Measurements from ENCODE around the gene SPATA1. TPM values are rescaled to one million over a fixed set of nuclear protein-coding genes. Genes with fewer than 3 reads are reported as not detected.

SPATA1 gene
- total RNA-seq, 1 donor from 2014 or later, result 1.3 TPM

DNA sequence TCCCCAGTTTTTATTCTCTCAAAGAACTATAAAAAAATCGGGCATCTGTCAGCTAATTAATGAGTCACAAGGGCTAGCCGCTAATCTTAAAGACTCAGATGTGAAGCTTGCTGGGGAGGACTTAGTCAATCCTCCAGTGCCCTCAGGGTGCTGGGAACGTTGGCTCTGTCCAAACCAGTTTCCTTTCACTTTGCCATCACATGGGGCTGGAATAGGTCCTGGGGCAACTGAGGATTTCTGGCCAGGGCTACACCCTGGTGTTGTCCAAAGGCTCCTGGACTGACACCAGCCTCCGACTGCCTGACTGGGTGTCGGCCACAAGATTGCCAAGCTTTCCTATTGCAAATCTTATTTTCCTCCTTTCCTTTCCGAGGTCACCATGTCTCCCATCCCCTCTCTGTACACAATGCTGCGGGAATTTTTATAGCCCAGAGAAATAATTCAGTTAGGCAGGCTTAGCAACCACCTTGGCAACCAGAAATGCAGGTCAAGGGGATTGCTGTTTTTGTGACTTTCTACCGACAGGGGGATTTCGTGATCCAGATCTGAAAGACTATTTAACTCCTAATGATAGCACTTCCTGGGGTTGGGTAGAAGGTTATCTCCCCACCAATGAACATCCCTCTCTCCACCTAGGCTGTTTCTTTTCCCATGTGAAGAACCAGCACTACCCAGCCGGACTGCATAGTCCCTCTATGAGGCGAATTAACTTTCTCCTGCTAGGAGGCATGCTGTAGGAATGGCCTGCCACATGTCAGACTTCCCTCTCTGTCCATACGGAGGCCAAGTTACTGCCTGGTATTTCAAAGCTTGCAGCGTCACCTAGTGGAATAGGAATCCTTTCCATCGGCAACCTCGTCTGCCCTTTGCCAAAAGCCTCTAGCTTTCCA lies 98.0 kb downstream of the SPATA1 start:
- TF ChIP-seq CTCF (IDR thresholded peaks at IDR 0.05; ENCODE audit: partially characterized antibody, unreplicated experiment), result no peak
- Mint-ChIP-seq H3K9me3 (ENCODE audit: unreplicated experiment) (peaks cover 4% of the 10 kb centered on the region), H3K36me3 (ENCODE audit: unreplicated experiment) (peaks cover 34% of the 10 kb centered on the region), H3K4me3 (ENCODE audit: unreplicated experiment) (no peak overlapping the region), H3K27ac (ENCODE audit: unreplicated experiment) (no peak overlapping the region), H3K27me3 (ENCODE audit: unreplicated experiment) (peaks cover 7% of the 10 kb centered on the region), H3K4me1 (ENCODE audit: low read depth, unreplicated experiment) (no peaks in the 10 kb centered on the region)
- no peak for DNase-seq

DNA sequence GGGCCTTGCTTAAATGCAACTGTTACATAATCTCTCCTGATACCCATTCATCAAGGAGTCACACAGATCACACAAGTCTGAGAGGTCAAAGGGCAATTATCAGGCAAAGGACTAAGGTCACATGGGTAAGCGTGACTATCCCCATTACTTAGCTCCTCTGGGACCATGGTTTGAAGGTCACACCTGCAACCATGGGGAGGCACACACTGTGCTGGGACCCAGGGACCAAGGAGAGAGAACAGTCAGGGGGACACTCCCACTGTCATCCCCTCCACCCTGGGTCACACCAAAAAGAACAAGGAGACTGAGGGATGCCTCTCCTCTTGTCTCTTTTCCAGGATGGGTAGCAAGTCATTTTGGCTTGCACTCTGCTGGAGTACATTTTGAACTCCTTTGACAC lies 99.0 kb downstream of the SPATA1 start:
- DNase-seq, result peak; percentile 18
- H3K36me3 Mint-ChIP-seq (ENCODE audit: unreplicated experiment), result peaks cover 34% of the 10 kb centered on the region
- no peak for TF ChIP-seq CTCF (IDR thresholded peaks at IDR 0.05; ENCODE audit: partially characterized antibody, unreplicated experiment)
- peaks cover 4% of the 10 kb centered on the region for H3K9me3 Mint-ChIP-seq (ENCODE audit: unreplicated experiment)
- peaks cover 7% of the 10 kb centered on the region for H3K27me3 Mint-ChIP-seq (ENCODE audit: unreplicated experiment)
- no peaks in the 10 kb centered on the region for H3K4me1 Mint-ChIP-seq (ENCODE audit: low read depth, unreplicated experiment)
- no peak overlapping the region for H3K27ac Mint-ChIP-seq (ENCODE audit: unreplicated experiment)
- H3K4me3 Mint-ChIP-seq (ENCODE audit: unreplicated experiment), result no peak overlapping the region

- no peak for TF ChIP-seq CTCF (IDR thresholded peaks at IDR 0.05; ENCODE audit: partially characterized antibody, unreplicated experiment)
- no peak for DNase-seq
- no peak overlapping the region for H3K4me3 Mint-ChIP-seq (ENCODE audit: unreplicated experiment)
- peaks cover 7% of the 10 kb centered on the region for H3K4me1 Mint-ChIP-seq (ENCODE audit: low read depth, unreplicated experiment)
- peaks cover 7% of the 10 kb centered on the region for H3K27me3 Mint-ChIP-seq (ENCODE audit: unreplicated experiment)
- peaks cover 6% of the 10 kb centered on the region for H3K9me3 Mint-ChIP-seq (ENCODE audit: unreplicated experiment)
- no peak overlapping the region for H3K27ac Mint-ChIP-seq (ENCODE audit: unreplicated experiment)
- H3K36me3 Mint-ChIP-seq (ENCODE audit: unreplicated experiment), result peaks cover 32% of the 10 kb centered on the region
Observed at GRCh38 chr1:84606977-84607376, 100.8 kb downstream of the SPATA1 start.

GRCh38 chr1:84611091-84611490 lies 104.9 kb downstream of the SPATA1 start:
- Mint-ChIP-seq H3K4me1 (ENCODE audit: low read depth, unreplicated experiment) (peaks cover 7% of the 10 kb centered on the region), H3K36me3 (ENCODE audit: unreplicated experiment) (peaks cover 21% of the 10 kb centered on the region), H3K4me3 (ENCODE audit: unreplicated experiment) (no peak overlapping the region), H3K27ac (ENCODE audit: unreplicated experiment) (no peak overlapping the region), H3K27me3 (ENCODE audit: unreplicated experiment) (peaks cover 2% of the 10 kb centered on the region), H3K9me3 (ENCODE audit: unreplicated experiment) (peaks cover 2% of the 10 kb centered on the region)
- no peak for DNase-seq
- TF ChIP-seq CTCF (IDR thresholded peaks at IDR 0.05; ENCODE audit: partially characterized antibody, unreplicated experiment), result no peak

GRCh38 chr1:84611796-84612195 lies 105.6 kb downstream of the SPATA1 start:
- peak overlapping the region; percentile 60 for H3K27ac Mint-ChIP-seq (ENCODE audit: unreplicated experiment)
- DNase-seq, result no peak
- no peak for TF ChIP-seq CTCF (IDR thresholded peaks at IDR 0.05; ENCODE audit: partially characterized antibody, unreplicated experiment)
- H3K36me3 Mint-ChIP-seq (ENCODE audit: unreplicated experiment), result peaks cover 15% of the 10 kb centered on the region
- peak overlapping the region; percentile 18 for H3K4me3 Mint-ChIP-seq (ENCODE audit: unreplicated experiment)
- H3K4me1 Mint-ChIP-seq (ENCODE audit: low read depth, unreplicated experiment), result peaks cover 7% of the 10 kb centered on the region
- peaks cover 2% of the 10 kb centered on the region for H3K9me3 Mint-ChIP-seq (ENCODE audit: unreplicated experiment)
- H3K27me3 Mint-ChIP-seq (ENCODE audit: unreplicated experiment), result peaks cover 2% of the 10 kb centered on the region

All from glutamatergic neuron (in vitro differentiated cells).